Suprapubic skin (tissue), 4 donors: Measurements from ENCODE around the gene RPTOR. TPM values are rescaled to one million over a fixed set of nuclear protein-coding genes. Genes with fewer than 3 reads are reported as not detected.

Source experiments
- DNase-seq, 2 donors: peaks; one replicate each; pipeline ENCODE4 v3.0.0-alpha.2; 2019; ENCODE audit warnings: low spot score in 2 of 2
- H3K27ac ChIP-seq: fragments of 200-600 bp; sonication (generic); one replicate; pipeline ENCODE4 v1.5.1; 2019
- H3K27me3 ChIP-seq: fragments of 200-600 bp; sonication (generic); one replicate; pipeline ENCODE4 v1.5.1; 2019
- H3K36me3 ChIP-seq: fragments of 200-600 bp; sonication (generic); one replicate; pipeline ENCODE4 v1.5.1; 2019
- H3K4me1 ChIP-seq: fragments of 200-600 bp; sonication (generic); one replicate; pipeline ENCODE4 v1.5.1; 2019
- H3K4me3 ChIP-seq: fragments of 200-600 bp; sonication (generic); one replicate; pipeline ENCODE4 v1.5.1; 2019; ENCODE audit warnings: mild to moderate bottlenecking
- H3K9me3 ChIP-seq: fragments of 200-600 bp; sonication (generic); one replicate; pipeline ENCODE4 v1.5.1; 2019
- CTCF ChIP-seq, 2 donors: fragments of 200-600 bp in 1 of 2; fragments of 450-650 bp in 1 of 2; sonication (generic) in 1 of 2; IDR thresholded peaks; one replicate each; pipeline ENCODE4 v1.5.1; 2016 to 2019; ENCODE audit warnings: antibody characterized with exemption in 2 of 2, mild to moderate bottlenecking in 1 of 2, moderate library complexity in 1 of 2
- EP300 ChIP-seq: sonication (generic); formaldehyde crosslinking; IDR thresholded peaks from one replicate; pipeline ENCODE4 v1.6.1; 2017; ENCODE audit warnings: antibody characterized with exemption
- POLR2A ChIP-seq, 2 donors: fragments of 450-650 bp; IDR thresholded peaks; one replicate each; pipeline ENCODE4 v1.6.1; 2017; ENCODE audit warnings: antibody characterized with exemption in 2 of 2, mild to moderate bottlenecking in 2 of 2, moderate library complexity in 2 of 2
- POLR2AphosphoS5 ChIP-seq, 3 donors: sonication (generic); formaldehyde crosslinking; IDR thresholded peaks; one replicate each; pipeline ENCODE4 v1.6.1; 2017; ENCODE audit warnings: antibody characterized with exemption in 3 of 3
- WGBS: methylation state at CpG from one replicate; pipeline ENCODE4 v1.1.5; 2018; 5-methylcytosine and 5-hydroxymethylcytosine counted together
- total RNA-seq, 4 donors: library from RNA; depleted of rRNA; stranded (reverse); fragments of >200 nt; gene quantifications; one replicate each; pipeline ENCODE4 v1.1.0, GENCODE V29; 2016

RPTOR gene
- total RNA-seq, 4 donors from 2014 or later: 45.8 to 84.6 (median 53.0) TPM

- Histone ChIP-seq H3K27me3 (peaks cover 24% of the 10 kb centered on the region), H3K4me3 (no peak overlapping the region), H3K36me3 (peaks cover 45% of the 10 kb centered on the region), H3K27ac (no peak overlapping the region), H3K4me1 (peaks cover 31% of the 10 kb centered on the region), H3K9me3 (no peaks in the 10 kb centered on the region)
- TF ChIP-seq EP300 (no peak), CTCF (IDR thresholded peaks at IDR 0.05) (no peak), POLR2AphosphoS5 (IDR thresholded peaks at IDR 0.05) (no peak), POLR2A (IDR thresholded peaks at IDR 0.05) (no peak)
- WGBS: 47% methylated on average over 7 of the region's 18 CpGs
- no peak for DNase-seq
Measured at GRCh38 chr17:81000631-81001357, 456.2 kb downstream of the RPTOR start.

GRCh38 chr17:81002013-81002384, 457.4 kb downstream of the RPTOR start:
- Histone ChIP-seq H3K4me1 (peaks cover 31% of the 10 kb centered on the region), H3K36me3 (peaks cover 33% of the 10 kb centered on the region), H3K4me3 (no peak overlapping the region), H3K27ac (no peak overlapping the region), H3K27me3 (peaks cover 24% of the 10 kb centered on the region), H3K9me3 (no peaks in the 10 kb centered on the region)
- no peak for TF ChIP-seq EP300
- no peak for TF ChIP-seq POLR2AphosphoS5 (IDR thresholded peaks at IDR 0.05)
- TF ChIP-seq POLR2A (IDR thresholded peaks at IDR 0.05): no peak
- no peak for TF ChIP-seq CTCF (IDR thresholded peaks at IDR 0.05)
- DNase-seq: no peak
- 77% methylated on average over 10 of the region's 10 CpGs for WGBS

GRCh38 chr17:81002409-81003361, 458.0 kb downstream of the RPTOR start:
- peak in 1 of 2 donors; percentile 91 for DNase-seq
- no peaks in the 10 kb centered on the region for H3K9me3 ChIP-seq

GRCh38 chr17:81003711-81004475, 459.3 kb downstream of the RPTOR start:
- H3K36me3 ChIP-seq: peaks cover 14% of the 10 kb centered on the region
- H3K27ac ChIP-seq: no peak overlapping the region
- TF ChIP-seq POLR2AphosphoS5 (IDR thresholded peaks at IDR 0.05) (no peak), EP300 (no peak), CTCF (IDR thresholded peaks at IDR 0.05) (no peak), POLR2A (IDR thresholded peaks at IDR 0.05) (no peak)
- peak in 1 of 2 donors; percentile 63 for DNase-seq
- 7% methylated on average over 23 of the region's 72 CpGs for WGBS
- peak overlapping the region; percentile 43 for H3K4me3 ChIP-seq
- H3K4me1 ChIP-seq: peaks cover 31% of the 10 kb centered on the region
- H3K9me3 ChIP-seq: no peaks in the 10 kb centered on the region
- peaks cover 24% of the 10 kb centered on the region for H3K27me3 ChIP-seq

More at GRCh38 chr17:81002409-81003361, 458.0 kb downstream of the RPTOR start:
- peaks cover 31% of the 10 kb centered on the region for H3K4me1 ChIP-seq
- no peak overlapping the region for H3K4me3 ChIP-seq
- H3K27me3 ChIP-seq: peaks cover 24% of the 10 kb centered on the region
- WGBS: 61% methylated on average over 15 of the region's 21 CpGs
- TF ChIP-seq POLR2AphosphoS5 (IDR thresholded peaks at IDR 0.05) (no peak), EP300 (no peak), CTCF (IDR thresholded peaks at IDR 0.05) (no peak), POLR2A (IDR thresholded peaks at IDR 0.05) (no peak)
- no peak overlapping the region for H3K27ac ChIP-seq
- peaks cover 26% of the 10 kb centered on the region for H3K36me3 ChIP-seq
